Posterior cingulate gyrus (tissue), 11 donors: Measurements from ENCODE around the gene VOPP1.
"Not testable (repeated sequence)": the region's sequence is repeated elsewhere in the genome, so short reads cannot be mapped to it uniquely, and the experiment has no call there.

ENCODE experiments used
- DNase-seq, 10 donors: peaks; one replicate each; pipeline versions ENCODE4 v3.0.0 to v3.0.0-alpha.2; 2020 to 2021; ENCODE audit warnings: mixed read lengths in 3 of 10
- intact Hi-C: fragments of 100-400 bp; cut with DNase I; formaldehyde crosslinking; loops from one replicate; pipeline ENCODE4 v1.15.1; 2023

VOPP1 gene

GRCh38 chr7:55477781-55478374, 94.4 kb downstream of the VOPP1 start:
- peak in 1 of 10 donors; percentile 65 for DNase-seq
- intact Hi-C loops, result no loop called here

DNA sequence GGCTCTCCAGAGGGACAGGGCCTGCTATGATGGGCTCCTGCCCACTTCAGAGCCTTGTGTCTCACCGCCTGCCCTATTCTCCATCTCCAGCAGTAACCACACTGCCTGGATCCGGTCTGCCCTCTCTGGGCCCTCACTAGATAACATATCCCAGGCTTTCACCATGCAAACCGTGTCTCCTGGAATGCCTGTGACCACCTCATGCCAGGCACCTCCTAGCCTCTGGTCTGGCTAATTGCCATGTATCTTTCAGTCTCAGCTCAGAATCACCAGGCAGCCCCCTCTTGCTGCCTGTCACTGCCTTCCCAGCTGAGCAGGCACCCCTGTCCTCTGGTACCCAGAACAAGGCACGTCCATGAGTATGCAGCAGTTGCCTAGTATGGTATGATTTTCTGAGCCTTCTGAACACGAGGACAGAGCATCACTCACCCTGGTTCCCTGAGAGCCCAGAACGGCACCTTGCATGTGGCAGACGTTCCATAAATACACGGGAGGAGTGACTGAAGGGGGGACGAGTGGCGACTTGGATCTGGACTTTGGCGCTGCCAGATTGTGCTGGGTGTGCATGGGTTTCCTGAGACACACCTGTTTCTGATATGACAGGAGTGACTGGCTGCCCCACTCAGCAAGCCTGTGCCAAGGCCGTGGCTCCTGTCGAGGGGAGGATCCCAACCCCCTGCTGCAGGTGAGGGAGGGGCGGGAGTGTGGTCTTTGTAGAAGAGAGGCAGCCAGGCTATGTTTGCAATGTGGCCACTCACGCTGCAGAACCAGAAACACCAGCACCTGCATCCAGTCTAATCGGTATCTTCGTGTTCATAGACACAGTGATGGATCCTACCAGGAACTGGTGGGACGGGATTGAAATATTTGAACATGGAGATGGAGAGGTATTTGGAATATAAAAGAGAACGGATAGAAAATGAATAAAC, 95.2 kb downstream of the VOPP1 start:
- intact Hi-C loops, result no loop called here
- DNase-seq, result peak in 1 of 10 donors; percentile 44

DNA sequence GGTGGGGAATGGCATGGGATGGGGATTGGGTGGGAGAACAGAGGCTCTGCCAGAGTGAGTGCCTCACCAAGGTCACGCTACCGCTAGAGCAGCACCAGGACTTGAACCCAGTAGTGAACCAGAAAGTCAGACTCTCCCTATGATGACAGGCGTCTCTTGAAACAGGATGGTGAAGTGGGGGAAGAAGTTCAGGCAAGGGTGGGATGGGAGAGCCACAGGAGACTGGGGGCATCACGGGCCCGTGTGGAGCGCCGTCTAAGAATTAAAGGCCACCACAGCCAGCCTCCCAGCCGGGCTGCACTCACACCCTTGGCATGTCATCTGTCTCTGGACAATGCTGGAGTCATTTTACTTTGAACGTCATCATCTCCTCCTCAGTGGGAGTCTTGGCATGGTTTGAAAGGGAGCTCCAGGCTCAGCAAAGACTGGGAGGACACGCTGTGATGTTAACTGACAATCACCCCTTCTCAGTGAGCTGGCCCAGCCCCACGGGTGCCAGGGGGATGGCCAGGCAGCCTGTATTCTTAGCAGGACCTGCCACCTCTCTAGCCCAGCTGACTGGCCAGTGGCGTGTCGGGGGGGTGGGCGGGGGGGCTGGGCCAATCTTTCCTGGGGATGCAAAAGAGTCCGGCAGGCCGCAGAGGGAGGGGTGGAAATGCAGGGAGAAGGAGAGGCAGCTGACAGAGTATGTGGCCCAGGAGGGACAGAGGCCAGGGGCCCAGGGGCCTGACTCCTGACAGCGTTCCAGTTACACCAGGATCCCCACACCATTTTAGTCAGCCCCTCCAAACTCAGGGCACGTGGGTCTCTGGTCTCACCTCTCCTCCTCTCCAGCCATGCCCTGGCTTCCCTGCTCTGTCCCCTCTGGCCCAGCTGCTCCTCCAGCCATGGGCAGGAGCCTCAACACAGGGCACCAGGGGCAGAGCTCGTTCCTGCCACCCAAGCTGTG, 96.2 kb downstream of the VOPP1 start:
- peak in 1 of 10 donors; percentile 75 for DNase-seq
- intact Hi-C loops, result no loop called here

GRCh38 chr7:55474944-55475854, 97.1 kb downstream of the VOPP1 start:
- peak in 1 of 10 donors; percentile 65 for DNase-seq
- intact Hi-C loops, result no loop called here

- DNase-seq, result peak in 1 of 10 donors; percentile 59
- intact Hi-C loops, result no loop called here
These were observed 98.4 kb downstream of the VOPP1 start for GRCh38 chr7:55473932-55474331.

DNA sequence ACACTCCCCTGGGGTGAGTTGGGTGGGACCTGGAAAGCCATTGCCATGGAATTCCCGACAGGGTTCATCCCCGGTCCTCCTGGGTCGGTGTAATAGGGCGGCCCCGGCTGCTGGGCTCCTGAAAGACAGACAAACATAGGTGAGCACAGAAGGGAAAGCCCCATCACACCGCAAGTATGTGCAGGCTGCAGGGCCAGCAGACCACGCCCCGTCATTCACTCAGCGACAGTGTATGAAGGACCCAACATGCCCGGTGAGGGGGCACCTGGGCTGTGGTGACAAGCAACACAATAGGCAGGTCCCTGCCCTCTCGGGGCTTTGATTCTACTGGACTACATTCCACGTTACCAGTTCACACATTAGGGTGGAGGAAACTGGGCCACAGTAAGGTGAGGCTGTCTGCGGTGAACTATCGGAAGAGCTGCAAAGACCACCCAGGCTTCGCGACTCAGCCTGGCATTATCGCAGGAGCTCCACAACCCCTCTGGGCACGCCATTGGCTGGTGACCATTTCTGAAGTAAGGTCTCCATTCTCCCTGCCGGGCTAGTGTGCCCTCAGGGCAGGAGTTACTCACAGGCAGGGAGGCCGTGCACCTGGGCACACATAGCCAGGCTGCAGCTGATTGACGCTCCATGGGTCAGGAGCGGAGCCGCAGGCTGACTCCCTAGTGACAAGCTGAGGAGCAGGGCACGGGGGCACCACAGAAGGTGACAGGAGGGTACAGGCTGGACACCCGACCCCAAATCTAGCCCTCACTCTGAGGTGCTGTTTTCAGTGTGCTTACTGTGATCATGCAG, 99.2 kb downstream of the VOPP1 start:
- intact Hi-C loops, result no loop called here
- peak in 1 of 10 donors; percentile 43 for DNase-seq

- peak in 1 of 10 donors; percentile 49 for DNase-seq
- intact Hi-C loops, result not testable (repeated sequence)
These were observed 99.9 kb downstream of the VOPP1 start for GRCh38 chr7:55472406-55472805.

DNA sequence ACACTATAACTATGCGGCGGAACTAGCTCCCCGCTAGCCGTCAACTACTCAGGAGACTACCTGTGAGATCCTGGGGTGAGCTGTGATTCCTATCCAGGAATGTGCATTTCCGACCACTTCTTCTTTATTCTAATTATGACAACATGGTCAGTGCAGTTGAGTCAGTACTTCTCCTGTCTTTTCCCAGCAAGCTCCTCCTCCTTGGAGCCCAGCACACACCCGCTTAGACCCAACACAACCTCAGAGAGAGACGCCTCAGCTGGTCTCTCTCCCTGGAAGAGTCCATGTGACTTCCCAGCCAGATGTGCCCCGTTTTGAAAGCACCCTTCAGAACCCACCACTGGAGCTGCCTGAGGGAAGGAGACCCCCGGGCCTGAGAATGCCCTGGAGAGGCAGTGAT, 100.7 kb downstream of the VOPP1 start:
- peak in 1 of 10 donors; percentile 47 for DNase-seq
- intact Hi-C loops, result not testable (repeated sequence)

DNA sequence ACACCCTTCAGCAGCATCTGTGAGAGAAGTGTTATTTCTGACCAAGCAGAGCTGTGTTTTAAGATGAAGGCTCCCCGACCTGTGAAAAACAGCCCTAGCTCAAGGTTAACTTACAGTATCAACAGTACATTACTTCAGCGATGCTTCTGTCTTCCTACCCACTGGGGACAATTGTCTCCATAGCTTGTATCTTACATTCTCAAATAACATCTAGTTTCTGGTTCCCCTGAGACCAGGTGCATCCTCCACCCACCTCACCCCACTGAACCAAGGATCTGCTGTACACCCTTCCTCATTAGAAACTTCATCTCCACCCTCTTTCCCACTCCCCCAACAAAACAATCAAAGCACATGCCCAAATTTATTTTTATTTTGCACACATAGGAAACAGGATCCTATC, 102.0 kb downstream of the VOPP1 start:
- peak in 1 of 10 donors; percentile 19 for DNase-seq
- intact Hi-C loops, result no loop called here

DNA sequence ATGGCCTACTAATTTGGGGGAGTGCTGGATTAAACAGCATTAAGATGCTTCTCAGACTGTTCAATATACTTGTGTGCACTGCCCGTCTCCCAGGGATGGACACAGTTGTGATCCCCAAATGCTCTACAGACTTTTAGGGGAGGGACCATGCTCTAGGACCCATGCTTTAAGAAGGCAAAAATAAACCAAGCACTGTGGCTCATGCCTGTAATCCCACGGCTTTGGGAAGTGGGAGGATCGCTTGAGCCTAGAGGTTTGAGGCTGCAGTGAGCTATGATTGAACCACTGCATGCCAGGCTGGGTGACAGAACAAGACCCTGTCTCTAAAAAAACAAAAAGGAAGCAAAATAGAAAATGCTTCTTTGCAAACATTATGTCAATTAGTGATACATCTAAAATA, 102.6 kb downstream of the VOPP1 start:
- intact Hi-C loops, result no loop called here
- DNase-seq, result peak in 1 of 10 donors; percentile 52

- intact Hi-C loops, result no loop called here
- peak in 2 of 10 donors; percentile 22 to 85 for DNase-seq
These were observed 103.0 kb downstream of the VOPP1 start for GRCh38 chr7:55469271-55469681.

DNA sequence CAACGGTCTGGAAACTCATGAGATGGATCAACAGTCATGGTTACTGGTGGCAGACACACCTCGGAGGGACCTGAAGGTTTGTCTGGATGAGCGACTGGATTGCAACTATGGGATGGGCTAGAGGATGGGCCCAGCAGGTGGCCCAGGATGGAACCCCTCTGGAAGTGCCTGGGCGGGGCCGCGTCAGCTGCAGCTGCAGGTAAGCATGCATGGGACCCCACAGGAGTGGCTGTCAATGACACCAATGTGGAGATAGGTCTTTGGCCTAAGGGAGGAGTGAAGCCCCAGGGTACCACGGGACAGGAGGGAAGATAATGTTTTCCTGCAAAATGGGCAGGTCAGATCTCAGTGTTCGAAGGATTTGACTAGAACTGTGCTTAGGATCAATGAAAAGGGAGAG, 103.8 kb downstream of the VOPP1 start:
- intact Hi-C loops, result no loop called here
- peak in 1 of 10 donors; percentile 44 for DNase-seq

DNA sequence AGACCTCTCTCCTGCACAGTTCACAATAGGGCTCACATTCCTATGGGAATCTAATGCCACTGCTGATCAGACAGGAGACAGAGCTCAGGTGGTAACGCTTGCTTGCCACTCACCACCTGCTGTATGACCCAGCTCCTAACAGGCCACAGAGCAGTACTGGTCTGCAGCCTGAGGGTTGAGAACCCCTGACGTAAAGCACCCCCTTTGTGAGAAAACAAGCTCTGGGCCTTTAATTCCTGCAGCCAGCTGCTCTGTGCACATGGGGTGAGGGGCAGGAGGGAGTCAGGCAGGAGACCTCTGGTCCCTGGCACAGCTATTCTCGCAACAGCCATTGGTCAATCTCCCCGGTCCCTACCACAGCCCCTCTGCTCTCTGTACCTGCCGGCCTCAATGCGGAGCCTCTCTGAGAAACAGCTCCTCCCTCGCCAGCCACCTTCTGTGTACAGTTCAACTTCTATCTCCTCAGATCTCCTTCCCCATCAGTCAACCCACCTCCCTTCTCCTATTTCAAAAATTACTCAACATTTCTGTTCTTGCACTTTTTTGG, 105.2 kb downstream of the VOPP1 start:
- intact Hi-C loops, result no loop called here
- peak in 1 of 10 donors; percentile 49 for DNase-seq

GRCh38 chr7:55465691-55466090, 106.6 kb downstream of the VOPP1 start:
- intact Hi-C loops, result no loop called here

DNA sequence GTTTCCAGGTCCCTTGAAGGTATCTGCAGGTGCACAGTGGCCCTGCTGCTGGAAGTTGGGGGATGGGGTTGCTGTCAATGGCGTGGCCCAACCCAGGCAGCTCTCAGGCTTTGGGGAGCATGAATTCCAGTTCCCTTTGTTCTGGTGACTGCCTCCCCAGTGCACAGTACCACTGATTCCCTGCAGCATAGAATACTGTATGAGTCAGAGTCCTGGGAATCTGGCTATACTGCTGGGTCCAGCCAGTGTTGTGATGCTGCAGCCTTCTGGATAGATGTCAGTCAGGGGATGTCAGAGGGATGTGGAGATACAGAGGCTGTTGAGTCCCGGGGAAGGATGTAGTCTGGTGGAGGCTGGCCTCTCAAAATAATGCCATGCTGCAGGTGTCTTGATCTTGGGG, 107.9 kb downstream of the VOPP1 start:
- peak in 1 of 10 donors; percentile 42 for DNase-seq
- intact Hi-C loops, result no loop called here

More at GRCh38 chr7:55465691-55466090, 106.6 kb downstream of the VOPP1 start:
- DNase-seq, result peak in 1 of 10 donors; percentile 33

DNA sequence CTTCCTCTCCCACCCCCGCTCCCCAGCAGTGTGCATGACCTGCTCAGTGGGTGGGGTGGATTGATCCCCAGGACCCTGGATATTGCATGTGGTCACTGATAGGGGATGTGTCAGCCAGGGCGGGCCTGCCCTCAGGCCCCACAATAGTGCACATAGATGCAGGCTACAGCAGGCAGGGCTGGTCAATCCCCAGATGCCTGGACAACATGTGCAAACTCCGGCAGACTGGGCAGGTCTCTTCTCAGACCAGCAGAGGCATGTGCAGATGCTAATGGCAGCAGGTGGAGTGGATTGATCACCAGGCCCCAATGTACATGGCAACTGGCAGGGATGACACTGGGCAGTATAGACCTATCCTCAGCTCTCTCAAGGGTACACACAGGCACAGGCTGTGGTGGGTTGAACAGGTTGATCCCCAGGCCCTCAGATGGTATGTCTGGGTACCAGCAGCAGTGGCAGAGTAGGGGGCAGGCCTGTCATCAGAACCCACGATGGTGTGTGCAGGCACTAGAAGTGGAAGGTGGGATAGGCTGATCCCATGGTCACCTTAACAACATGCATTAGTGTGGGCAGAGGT, 108.5 kb downstream of the VOPP1 start:
- peak in 1 of 10 donors; percentile 61 for DNase-seq
- intact Hi-C loops, result no loop called here

DNA sequence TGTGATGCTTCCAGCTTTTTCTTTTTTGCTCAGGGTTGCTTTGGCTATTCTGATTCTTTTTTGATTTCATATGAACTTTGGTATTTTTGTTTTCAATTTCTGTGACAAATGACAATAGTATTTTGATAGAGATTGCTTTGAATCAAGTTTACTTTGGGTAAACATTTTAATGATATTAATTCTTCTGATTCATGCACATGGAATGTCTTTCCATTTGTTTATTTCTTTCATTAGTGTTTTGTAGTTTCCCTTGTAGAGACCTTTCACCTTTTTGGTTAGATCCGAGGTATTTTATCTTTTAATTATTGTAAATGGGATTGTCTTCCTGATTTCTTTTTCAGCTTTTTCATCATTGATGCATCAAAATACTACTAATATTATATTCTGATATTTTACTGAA, 114.0 kb downstream of the VOPP1 start:
- intact Hi-C loops, result no loop called here

DNA sequence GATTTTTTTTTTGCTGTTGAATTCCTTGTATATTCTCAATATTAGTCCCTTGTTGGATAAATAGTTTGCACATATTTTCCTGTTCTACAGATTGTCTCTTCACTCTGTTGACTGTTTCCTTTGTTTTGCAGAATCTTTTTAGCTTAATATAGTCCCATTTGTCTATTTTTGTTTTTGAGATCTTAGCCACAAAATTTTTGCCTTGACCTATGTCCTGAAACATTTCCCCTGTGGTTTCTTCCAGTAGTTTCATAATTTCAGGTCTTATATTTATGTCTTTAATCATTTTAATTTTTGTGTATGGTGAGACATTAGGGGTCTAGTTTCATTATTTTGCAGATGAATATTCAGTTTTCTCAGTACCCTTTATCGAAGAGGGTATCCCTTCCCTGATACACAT, 114.5 kb downstream of the VOPP1 start:
- intact Hi-C loops, result no loop called here
- no peak for DNase-seq

More for the DNA sequence above, 114.0 kb downstream of the VOPP1 start:
- DNase-seq, result no peak
